ENCODE results near the gene CBX7.

Gene CBX7

GRCh38 chr22:39146256-39147101, 6.0 kb downstream of the CBX7 start:
- DNase-seq: no peak

GRCh38 chr22:39144101-39144767, 8.2 kb downstream of the CBX7 start:
- no peak for DNase-seq

- DNase-seq: no peak
These were observed 10.3 kb downstream of the CBX7 start for GRCh38 chr22:39142088-39142680.

GRCh38 chr22:39139933-39140332, 12.5 kb downstream of the CBX7 start:
- DNase-seq: no peak

- DNase-seq: no peak
These were observed 14.0 kb downstream of the CBX7 start for GRCh38 chr22:39138357-39138997.

- DNase-seq: no peak
These were observed 16.2 kb downstream of the CBX7 start for GRCh38 chr22:39136317-39136716.

GRCh38 chr22:39135092-39135896, 17.2 kb downstream of the CBX7 start:
- DNase-seq: no peak

GRCh38 chr22:39134366-39135091, 18.0 kb downstream of the CBX7 start:
- DNase-seq: no peak

GRCh38 chr22:39133871-39134270, 18.6 kb downstream of the CBX7 start:
- DNase-seq: no peak

- DNase-seq: no peak
These were observed 19.5 kb downstream of the CBX7 start for GRCh38 chr22:39132871-39133524.

- DNase-seq: no peak
These were observed 20.2 kb downstream of the CBX7 start for GRCh38 chr22:39132281-39132680.

- DNase-seq: no peak
These were observed 21.3 kb downstream of the CBX7 start for GRCh38 chr22:39130892-39131855.

- no peak for DNase-seq
These were observed 22.3 kb downstream of the CBX7 start for GRCh38 chr22:39130152-39130704.

- DNase-seq: no peak
These were observed 22.7 kb downstream of the CBX7 start for GRCh38 chr22:39129746-39130145.

- DNase-seq: no peak
These were observed 23.4 kb downstream of the CBX7 start for GRCh38 chr22:39129081-39129480.

GRCh38 chr22:39128508-39128907, 24.0 kb downstream of the CBX7 start:
- no peak for DNase-seq

- no peak for DNase-seq
These were observed 26.9 kb downstream of the CBX7 start for GRCh38 chr22:39125622-39126021.

- DNase-seq: no peak
These were observed 28.5 kb downstream of the CBX7 start for GRCh38 chr22:39123751-39124581.

Measured in SW 1271 (cell line).